SKM-1 (cell line): ENCODE measurements around the gene RPL13A.
"Not testable (repeated sequence)": the region's sequence is repeated elsewhere in the genome, so short reads cannot be mapped to it uniquely, and the experiment has no call there.

Source experiments
- DNase-seq: peaks from one replicate; lab custom pipeline; 2025; ENCODE audit not compliant: unreplicated experiment; lab: John Stamatoyannopoulos, UW

RPL13A gene

DNA sequence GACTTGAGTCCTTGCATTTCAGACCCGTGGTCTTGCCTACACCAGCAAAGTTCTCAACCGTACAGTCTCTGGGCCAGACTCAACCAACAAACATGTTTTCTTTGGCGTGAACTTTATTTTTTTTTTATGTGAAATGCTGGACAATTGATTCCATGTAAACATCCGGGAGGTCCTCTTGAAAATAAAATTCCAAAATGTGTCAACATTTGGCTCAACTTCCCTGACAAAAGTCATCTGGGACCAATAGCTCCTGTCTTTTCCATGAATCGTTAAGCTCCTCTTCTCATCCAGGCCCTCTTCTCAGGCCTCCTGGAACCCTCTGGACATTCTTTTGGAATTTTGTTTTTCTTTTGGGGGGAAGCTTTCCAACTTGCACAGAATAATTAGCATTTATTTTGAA is 31.6 kb upstream of the RPL13A start:
- no peak for DNase-seq

DNA sequence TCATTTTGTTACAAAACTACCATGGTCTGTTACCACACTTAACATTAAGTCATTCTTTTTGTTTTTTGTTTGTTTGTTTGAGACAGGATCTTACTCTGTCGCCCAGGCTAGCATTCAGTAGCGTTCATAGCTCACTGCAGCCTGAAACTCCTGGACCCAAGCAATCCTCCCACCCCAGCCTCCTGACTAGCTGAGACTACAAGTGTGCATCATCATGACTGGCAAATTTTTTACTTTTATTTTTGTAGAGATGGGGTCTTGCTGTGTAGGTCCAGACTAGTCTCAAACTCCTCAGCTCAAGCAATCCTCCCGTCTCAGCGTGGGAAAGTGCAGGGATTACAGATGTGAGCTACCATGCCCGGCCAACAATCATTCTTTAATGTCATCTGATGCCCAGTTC is 31.1 kb upstream of the RPL13A start:
- DNase-seq = no peak

DNA sequence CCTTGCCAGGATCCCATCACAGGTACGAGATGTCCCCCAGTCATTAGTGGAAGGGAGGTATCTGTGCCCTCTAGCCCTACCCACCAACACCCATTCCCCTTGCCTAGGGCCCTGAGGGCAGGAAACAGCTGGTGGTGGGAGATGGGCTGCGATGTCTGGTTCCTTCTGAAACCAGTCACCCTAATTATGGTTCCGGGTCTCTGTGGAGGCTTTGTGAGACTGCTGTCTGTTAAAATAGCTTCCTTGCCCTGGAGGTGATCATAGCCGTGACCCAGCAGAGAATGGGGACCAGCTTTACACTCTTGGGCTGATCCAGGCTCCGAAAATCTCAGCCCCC is 28.9 kb upstream of the RPL13A start:
- no peak for DNase-seq

DNA sequence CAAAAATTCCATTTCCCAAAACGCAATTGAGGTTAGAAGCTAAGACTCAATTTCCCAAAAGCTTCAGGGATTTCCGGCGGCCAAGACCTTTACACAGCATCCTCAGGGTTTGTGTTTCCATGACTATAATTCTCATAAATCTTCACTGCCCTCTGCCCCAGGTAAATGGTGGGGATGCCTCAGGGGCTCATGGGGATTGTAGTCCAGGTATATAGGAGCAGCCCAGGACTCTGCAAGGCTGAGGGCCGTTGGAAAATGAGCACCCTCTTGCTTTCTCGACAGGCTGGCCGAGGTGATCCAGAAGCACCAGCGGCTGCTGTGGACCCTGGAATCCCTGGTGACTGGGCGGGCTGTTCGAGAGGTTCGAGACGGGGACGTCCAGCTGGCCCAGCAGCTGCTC is 28.0 kb upstream of the RPL13A start:
- DNase-seq = no peak

DNA sequence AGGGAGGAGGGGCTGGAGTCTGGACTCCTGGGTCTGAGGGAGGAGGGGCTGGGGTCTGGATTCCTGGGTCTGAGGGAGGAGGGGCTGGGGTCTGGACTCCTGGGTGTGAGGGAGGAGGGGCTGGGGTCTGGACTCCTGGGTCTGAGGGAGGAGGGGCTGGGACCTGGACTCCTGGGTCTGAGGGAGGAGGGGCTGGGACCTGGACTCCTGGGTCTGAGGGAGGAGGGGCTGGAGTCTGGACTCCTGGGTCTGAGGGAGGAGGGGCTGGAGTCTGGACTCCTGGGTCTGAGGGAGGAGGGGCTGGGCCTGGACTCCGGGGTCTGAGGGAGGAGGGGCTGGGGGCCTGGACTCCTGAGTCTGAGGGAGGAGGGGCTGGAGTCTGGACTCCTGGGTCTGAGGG is 26.3 kb upstream of the RPL13A start:
- DNase-seq = not testable (repeated sequence)

DNA sequence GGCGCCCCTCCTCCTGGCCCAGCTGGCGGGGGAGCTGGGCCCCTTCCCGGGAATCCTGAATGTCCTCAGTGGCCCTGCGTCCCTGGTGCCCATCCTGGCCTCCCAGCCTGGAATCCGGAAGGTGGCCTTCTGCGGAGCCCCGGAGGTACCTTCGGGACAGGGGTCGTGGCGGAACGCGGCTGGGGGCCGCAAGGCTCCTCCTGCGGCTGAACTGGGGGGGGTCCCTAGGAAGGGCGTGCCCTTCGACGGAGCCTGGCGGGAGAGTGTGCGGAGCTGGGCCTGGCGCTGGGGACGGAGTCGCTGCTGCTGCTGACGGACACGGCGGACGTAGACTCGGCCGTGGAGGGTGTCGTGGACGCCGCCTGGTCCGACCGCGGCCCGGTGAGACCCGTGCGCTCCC is 25.8 kb upstream of the RPL13A start:
- no peak for DNase-seq

DNA sequence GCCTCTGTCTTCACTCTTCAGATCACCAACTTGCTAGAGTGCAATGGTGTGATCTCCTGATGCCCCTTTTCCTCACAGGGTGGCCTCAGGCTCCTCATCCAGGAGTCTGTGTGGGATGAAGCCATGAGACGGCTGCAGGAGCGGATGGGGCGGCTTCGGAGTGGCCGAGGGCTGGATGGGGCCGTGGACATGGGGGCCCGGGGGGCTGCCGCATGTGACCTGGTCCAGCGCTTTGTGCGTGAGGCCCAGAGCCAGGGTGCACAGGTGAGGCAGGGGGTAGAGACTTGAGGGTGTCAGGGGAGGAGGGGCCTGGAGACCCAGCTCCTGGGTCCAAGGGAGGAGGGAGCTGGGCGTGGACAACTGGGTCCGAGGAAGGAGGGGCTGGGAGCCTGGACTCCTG is 24.9 kb upstream of the RPL13A start:
- no peak for DNase-seq

DNA sequence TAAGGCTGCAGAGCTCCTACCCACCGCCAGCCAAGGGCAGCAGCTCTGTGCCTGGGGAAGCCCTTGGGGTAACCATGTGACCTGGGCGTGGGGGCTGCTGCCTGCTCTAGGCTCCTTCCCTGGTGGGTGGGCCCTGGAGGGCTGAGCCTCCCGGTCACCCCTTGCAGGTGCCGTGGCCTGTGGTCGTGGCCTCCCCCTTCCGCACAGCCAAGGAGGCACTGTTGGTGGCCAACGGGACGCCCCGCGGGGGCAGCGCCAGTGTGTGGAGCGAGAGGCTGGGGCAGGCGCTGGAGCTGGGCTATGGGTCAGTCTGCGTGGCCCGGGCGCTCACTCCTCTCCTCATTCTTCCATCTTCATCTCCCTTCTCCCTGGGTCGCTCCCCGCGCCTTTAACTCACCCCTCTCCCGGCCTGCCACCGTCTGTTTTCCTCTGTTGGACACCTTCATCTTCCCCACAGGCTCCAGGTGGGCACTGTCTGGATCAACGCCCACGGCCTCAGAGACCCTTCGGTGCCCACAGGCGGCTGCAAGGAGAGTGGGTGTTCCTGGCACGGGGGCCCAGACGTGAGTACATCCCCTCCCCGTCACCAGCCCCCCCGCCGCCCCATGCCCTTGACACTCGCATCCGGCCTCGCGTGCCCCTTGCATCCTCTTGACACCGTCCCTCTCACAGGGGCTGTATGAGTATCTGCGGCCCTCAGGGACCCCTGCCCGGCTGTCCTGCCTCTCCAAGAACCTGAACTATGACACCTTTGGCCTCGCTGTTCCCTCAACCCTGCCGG is 23.3 kb upstream of the RPL13A start:
- no peak for DNase-seq

DNA sequence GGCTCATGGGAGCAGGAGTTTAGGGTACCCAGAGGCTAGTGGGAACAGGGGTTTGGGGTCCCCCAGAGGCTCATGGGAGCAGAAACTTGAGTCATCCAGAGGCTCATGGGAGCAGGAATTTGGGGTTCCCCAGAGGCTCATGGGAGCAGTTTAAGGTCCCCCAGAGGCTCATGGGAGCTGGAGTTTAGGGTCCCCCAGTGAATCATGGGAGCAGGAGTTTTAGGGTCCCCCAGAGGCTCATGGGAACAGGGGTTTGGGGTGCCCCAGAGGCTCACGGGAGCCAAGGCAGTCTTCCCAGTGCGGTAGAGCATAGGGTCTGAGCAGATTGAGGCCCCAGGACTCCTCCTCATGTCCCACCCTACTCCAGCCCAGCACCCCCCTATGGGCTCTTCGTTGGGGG is 22.0 kb upstream of the RPL13A start:
- DNase-seq = no peak

DNA sequence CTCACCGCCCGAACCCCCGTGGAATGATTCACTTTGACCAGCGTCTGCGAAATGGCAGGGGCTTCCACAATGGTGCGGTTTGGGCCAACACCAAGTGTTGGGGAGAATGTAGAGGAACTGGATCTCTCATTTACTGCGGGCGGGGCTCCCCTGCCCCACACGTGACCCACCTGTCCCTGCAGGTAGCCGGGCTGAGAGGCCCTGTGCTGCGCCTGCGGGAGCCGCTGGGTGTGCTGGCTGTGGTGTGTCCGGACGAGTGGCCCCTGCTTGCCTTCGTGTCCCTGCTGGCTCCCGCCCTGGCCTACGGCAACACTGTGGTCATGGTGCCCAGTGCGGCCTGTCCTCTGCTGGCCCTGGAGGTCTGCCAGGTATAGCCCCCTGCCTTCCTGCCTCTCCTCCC is 19.2 kb upstream of the RPL13A start:
- DNase-seq = no peak

DNA sequence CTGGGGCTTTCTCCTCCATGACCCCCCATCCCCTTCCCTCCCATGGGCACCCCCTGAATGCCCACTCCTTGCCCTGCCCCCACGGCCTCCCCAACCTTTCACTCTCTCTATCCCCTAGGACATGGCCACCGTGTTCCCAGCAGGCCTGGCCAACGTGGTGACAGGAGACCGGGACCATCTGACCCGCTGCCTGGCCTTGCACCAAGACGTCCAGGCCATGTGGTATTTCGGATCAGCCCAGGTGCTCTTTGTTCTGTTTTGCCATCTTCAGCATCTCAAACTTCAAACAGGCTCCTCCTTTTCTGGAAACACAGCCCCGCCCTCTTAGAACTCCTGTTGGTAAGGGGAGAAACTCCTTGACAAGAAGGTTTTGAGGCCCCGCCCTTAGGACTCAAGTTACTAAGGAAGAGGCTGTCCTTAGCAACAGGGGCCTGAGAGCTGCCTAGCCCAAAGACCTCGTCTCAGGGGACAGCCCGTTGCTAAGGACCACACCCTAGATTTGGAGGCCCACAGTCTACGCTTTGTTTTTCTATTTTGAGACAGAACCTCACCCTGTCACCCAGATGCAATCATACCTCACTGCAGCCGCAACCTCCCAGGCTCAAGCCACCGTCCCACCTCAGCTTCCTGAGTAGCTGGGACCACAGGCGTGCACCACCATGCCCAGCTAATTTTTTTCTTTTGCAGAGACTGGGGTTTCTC is 18.5 kb upstream of the RPL13A start:
- peak; percentile 32 for DNase-seq

DNA sequence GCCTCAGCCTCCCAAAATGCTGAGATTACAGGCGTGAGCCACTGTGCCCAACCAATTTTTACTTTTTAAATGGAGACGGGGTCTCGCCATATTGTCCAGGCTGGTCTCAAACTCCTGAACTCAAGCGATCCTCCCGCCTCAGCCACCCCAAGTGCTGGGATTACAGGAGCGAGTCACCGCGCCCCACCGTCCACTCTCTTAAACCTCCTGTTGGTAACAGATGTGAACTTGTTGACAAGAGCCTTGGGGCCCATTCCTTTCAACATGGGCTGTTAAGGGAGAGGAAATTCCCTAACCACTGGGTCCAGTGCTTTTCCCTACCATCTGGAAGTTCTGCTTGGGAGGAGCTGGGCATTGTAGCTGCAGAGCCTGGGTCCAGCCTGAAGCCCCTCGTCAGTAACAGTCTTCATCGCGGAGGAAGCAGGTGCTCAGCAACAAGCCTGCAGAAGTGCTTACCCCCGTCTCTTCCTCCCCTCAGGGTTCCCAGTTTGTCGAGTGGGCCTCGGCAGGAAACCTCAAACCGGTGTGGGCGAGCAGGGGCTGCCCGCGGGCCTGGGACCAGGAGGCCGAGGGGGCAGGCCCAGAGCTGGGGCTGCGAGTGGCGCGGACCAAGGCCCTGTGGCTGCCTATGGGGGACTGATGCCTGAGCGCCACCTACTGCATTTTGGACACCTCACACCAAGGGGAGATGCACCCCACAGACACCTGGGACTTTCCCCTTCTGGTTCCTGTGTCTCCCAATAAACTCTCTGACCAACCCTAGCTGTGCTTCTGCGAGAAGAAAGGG is 17.4 kb upstream of the RPL13A start:
- no peak for DNase-seq

DNA sequence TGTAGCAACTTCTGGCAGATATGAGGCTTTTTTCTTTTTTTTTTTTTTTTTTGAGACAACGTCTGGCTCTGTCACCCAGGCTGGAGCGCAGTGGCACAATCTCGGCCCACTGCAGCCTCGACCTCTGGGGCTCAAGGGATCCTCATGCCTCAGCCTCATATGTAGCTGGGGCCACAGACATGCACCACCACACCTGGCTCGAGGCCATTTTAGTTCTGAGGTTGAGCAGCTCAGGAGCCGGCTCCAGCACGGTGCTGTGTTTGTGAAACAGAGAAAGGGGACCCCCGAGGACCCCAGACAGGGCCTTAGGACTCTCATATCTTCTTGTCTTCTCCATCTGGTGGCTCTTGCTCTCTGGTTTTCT is 16.8 kb upstream of the RPL13A start:
- DNase-seq = no peak

DNA sequence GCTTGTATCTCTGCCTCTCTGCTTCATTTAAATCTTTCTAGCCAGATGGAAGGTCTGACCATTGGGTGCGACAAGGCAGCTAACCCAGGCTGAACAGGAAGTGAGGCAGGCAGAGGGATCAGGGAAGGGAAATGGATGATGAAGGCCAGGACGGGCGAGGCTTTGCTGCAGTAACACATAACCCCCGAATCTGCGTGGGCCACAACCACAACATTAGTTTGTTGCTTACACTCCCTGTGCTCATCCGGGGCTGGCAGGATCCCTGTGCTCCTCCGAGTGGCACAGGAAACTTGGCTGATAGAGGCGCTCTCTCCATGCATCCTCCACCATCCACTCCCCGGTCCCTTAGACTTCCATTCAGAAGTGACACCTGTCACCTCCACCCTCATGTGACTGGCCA is 14.5 kb upstream of the RPL13A start:
- DNase-seq = no peak

DNA sequence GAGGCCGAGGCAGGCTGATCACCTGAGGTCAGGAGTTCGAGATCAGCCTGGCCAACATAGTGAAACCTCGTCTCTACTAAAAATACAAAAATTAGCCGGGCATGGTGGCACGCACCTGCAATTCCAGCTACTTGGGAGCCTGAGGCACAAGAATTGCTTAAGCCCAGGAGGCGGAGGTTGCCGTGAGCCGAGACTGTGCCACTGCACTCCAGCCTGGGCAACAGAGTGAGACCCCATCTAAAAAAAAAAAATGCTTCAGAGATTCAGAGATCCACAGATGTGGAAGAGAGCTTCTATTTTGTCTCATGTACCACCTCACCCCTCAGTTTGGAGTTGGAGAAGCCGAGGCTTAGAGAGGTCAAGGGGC is 13.9 kb upstream of the RPL13A start:
- DNase-seq = not testable (repeated sequence)

DNA sequence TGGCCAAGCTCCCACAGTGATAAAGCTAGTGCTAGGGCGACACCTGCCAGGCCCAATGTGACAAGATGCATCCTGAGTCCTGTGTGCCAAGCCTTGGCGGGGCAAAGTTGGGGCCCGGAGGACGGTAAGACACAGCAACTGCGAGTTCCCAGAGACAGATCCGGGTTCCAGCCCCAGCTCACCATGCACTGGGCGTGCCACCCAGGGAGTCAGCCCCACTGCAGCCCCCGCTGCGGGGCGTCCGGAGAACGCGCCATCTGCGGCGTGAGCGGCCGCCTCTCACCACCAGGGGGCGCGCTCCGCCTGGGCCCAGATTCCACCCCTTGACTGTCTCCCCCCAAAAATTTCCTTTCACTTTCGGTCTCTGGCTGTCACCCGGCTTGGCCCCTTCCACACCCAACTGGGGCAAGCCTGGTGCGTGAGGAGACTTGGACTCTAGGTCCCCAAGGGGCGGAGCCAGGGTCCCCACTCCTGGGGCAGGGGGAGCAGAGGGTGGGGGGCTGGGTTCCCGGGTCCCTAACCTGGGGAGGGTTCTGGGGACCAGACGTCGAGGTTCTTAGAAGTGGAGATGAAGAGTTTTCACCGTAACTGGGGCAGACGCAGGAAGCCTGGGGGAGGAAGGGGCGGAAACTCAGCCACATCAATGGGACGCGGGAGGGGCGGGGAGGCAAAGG is 13.4 kb upstream of the RPL13A start, which contains the start of gene FLT3LG:
Gene FLT3LG (plus strand): TSS at position 348 of the 674 bp plus-strand sequence. CDS start 425 bp downstream, outside the sequence.
- DNase-seq = no peak

DNA sequence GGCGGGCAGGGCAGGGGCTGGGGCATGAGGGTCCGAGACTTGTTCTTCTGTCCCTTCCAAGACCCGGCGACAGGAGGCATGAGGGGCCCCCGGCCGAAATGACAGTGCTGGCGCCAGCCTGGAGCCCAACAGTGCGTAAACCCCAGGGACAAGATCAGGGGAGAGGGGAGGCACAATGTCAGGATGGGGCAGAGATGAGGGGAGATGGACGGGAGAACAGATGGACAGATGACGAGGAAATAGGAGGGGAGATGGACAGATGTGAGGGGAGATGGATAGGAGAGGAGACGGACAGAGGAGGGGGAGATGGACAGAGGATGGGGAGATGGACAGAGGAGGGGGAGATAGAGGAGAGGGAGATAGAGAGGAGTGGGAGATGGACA is 12.9 kb upstream of the RPL13A start:
- no peak for DNase-seq

DNA sequence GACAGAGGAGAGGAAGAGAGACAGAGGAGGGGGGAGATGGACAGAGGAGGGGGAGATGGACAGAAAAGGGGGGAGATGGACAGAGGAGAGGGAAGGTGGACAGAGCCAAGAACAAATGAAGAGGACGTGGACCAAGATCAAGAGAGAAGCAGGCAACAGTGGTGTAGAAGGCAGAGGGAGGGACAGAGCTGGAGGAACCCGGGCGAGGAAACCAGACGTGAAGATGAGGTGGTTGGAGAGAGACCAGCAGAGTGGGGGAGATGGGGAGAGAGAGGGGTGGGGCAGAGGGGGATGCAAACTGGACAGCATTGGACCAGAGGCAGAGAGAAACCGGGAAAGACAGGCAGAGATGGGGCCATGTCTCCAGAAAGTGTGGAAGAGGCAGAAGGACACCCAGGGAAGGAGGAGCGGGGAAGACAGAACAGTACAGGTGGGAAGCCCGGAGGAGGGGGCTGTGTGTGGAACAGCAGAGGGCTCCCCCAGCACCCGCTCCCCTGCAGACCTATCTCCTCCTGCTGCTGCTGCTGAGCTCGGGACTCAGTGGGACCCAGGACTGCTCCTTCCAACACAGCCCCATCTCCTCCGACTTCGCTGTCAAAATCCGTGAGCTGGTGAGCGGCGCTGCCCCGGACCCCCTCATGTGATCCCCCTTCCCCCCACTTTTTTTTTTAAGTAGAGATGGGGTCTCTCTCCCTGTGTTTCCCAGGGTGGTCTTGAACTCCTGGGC is 12.1 kb upstream of the RPL13A start:
- no peak for DNase-seq

DNA sequence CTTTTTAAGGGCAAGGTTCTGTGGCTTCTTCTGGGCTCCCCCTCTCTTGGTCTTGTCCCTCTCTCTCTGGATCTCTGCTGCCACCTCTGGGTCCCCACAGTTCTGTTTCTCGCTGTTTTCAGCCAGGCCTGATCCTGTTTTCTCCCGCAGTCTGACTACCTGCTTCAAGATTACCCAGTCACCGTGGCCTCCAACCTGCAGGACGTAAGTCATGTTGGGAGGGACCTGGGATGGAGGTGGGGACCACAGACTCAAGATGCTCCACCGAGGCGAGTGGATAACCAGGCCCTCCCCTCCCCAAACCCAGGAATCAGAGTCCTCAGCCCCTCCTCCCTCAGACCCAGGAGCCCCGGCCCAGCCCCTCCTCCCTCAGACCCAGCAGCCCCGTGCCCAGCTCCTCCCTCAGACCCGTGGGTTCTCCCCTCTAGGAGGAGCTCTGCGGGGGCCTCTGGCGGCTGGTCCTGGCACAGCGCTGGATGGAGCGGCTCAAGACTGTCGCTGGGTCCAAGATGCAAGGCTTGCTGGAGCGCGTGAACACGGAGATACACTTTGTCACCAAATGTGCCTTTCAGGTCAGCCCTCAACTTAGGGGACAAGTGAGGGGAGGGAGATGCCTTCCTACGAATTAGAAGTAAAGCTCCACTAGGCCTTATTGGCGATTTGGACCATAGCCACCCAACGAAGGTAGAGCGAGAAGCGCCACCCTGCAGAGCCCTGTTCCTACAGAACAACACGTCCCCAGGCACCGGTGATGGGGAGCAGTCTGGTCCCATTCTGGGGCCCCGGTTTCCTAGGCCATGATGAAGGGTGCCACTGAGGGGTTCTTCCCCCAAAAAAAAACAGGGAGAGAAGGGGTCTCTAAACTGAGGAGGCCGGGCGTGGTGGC is 11.2 kb upstream of the RPL13A start:
- DNase-seq = no peak
